ENCODE data around the gene MESD.
"Not testable (repeated sequence)": the region's sequence is repeated elsewhere in the genome, so short reads cannot be mapped to it uniquely, and the experiment has no call there.

The MESD gene

GRCh38 chr15:80988148-80988796 is 1.3 kb downstream of the MESD start:
- DNase-seq = no peak

DNA sequence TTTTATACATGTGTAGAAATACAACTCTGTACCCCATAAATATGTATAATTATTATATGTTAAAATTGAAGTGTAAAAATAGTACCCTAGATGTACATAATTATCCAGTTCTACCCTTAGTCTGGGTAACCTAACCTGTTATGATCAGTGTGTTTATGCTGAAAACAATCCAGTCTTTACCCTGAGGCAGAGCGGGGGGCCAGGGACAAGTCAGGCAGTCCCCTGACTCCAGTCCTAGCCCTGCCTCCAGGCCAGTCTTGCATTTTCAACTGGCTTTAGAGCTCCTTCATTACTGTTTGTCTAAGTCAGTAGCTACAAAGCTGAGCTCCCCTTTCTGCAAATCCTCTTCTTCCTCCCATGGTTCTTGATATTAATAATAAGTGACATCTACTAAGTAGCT is 3.1 kb downstream of the MESD start:
- no peak for DNase-seq

- no peak for DNase-seq
These were observed 3.6 kb downstream of the MESD start for GRCh38 chr15:80985981-80986380.

DNA sequence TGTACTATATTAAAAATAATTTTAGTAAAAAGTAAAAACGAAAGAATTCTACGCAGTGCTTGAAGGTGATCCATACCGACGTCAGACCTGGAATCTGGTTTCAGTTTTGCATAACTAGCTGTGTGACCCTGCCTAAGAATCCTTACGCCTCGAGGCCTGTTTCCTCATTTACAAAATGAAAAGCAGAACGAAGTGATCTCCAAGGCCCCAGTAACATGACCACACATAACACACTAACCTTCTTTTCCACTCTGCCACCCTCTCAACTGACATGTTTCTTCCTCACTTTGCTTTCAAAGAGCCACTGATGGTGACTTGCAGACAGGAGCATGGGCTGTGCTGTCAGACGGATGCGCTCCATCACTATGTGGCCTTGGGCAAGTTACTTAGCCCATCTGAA is 4.8 kb downstream of the MESD start:
- no peak for DNase-seq

- DNase-seq = no peak
These were observed 6.8 kb downstream of the MESD start for GRCh38 chr15:80982839-80983238.

- no peak for DNase-seq
These were observed 7.4 kb downstream of the MESD start for GRCh38 chr15:80982205-80982604.

DNA sequence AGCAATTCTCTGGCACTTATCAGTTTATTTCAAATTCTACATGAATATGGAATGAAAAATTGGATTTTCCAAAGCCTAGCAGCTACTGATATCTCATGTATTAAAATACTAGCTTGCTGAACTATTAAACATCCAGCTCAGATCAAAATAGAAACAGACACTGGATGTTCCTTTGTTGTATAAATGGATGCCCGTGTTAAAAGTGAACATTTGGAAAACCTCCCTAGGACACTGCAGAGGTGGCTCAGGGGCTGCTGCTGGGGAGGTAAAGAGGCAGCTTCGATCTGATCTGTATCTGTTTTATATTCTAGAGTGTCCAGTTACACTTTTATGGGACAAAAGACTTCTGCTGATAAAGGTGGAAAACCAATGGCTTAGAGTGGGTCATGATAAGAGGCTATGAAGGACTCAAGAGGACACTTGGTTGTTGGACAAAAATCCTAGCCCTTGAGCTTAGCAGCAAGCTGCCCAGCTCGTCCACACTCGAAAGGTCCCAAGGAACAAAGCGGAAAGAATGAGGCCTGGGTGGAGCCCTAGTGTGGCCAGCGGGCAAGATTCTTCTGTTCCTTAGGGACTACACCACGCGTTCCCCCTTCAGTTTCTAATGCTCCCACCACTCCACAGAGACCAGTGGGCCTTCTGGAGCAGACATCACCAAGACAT is 9.9 kb downstream of the MESD start:
- DNase-seq = no peak

GRCh38 chr15:80978685-80979329 is 10.8 kb downstream of the MESD start:
- no peak for DNase-seq

DNA sequence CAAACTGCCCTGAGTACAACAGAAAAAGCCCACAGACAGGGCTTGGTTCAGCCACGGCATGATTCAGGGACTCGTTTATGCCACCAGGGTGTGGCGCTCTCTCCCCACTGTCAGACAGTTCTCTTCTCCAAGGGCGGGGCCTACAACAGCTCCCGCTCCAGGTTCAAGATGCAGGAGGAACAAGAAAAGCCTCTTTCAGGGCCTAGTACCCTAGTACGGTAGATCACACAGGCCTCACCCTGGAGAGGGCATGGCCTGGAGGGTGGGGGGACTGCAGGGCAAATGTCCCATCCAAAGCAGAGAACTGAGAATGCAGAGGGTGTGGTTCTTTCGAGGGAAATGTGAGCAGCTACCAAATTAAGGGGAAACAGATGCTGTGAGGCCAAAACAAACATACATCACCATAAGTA is 12.0 kb downstream of the MESD start:
- no peak for DNase-seq

- no peak for DNase-seq
These were observed 12.8 kb downstream of the MESD start for GRCh38 chr15:80976851-80977250.

DNA sequence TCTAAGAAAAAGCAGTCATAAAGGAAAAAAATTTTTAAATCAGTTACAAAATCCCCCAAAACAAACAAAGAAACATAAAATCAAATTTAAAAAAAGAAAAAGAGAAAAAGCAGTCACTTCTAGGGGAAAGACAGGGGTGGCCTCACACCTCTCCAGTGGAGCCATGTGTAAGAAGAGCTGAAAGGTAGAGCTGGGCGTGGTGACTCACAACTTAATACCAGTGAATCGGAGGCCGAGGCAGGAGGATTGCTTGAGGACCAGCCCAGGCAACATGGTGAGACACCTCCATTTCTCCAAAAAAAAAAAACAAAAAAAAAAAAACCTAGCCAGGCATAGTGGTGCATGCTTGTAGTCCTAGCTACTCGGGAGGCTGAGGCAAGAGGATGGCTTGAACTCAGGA is 14.7 kb downstream of the MESD start:
- DNase-seq = no peak

GRCh38 chr15:80972276-80972675 is 17.3 kb downstream of the MESD start:
- DNase-seq = no peak

GRCh38 chr15:80971143-80971542 is 18.5 kb downstream of the MESD start:
- DNase-seq = no peak

DNA sequence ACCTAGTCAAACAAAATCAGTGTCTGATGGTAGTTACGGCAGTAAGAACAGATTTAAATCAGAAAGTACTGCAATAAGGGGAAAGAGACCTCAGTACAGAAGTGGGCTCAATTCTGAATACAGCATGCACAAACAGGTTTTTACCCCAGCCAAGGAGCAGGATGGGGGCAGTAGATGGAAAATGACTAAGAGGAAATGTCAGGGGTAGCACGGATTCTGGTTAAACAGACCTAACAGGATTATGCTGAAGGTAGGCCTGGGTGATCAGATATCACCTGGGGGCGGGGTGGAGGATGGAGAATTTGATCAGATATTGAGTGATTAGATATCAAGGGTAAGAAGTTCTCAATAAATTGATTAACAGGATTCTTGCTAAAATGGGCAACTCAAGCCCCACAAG is 19.0 kb downstream of the MESD start:
- DNase-seq = no peak

- DNase-seq = peak; percentile 12
These were observed 19.5 kb downstream of the MESD start for GRCh38 chr15:80970018-80970657.

DNA sequence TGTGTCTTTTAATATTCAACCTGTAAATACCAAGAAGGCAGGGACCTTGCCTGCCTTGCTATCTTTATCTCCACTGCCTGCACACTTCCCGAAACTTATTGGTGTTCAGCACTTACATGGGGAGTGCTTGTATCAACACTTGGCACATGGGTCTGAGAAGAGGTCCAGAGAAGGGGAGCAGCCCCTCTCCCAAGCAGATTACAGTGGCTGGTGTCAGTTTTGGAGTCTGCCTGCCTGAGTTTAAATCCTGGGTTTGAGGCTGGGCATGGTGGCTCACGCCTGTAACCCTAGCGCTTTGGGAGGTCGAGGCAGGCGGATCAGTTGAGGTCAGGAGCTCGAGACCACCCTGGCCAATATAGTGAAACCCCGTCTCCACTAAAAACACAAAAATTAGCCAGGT is 20.3 kb downstream of the MESD start:
- DNase-seq = no peak

- no peak for DNase-seq
These were observed 21.6 kb downstream of the MESD start for GRCh38 chr15:80967991-80968510.

- no peak for DNase-seq
These were observed 22.2 kb downstream of the MESD start for GRCh38 chr15:80967451-80967850.

GRCh38 chr15:80966431-80967197 is 23.0 kb downstream of the MESD start:
- no peak for DNase-seq

DNA sequence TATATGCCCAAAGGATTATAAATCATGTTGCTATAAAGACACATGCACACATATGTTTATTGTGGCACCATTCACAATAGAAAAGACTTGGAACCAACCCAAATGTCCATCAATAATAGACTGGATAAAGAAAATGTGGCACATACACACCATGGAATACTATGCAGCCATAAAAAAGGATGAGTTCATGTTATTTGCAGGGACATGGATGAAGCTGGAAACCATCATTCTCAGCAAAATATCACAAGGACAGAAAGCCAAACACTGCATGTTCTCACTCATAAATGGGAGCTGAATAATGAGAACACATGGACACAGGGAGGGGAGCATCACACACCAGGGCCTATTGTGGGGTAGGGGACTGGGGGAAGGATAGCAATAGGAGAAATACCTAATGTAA is 24.2 kb downstream of the MESD start:
- DNase-seq = not testable (repeated sequence)

- DNase-seq = no peak
These were observed 30.7 kb downstream of the MESD start for GRCh38 chr15:80958818-80959495.

DNA sequence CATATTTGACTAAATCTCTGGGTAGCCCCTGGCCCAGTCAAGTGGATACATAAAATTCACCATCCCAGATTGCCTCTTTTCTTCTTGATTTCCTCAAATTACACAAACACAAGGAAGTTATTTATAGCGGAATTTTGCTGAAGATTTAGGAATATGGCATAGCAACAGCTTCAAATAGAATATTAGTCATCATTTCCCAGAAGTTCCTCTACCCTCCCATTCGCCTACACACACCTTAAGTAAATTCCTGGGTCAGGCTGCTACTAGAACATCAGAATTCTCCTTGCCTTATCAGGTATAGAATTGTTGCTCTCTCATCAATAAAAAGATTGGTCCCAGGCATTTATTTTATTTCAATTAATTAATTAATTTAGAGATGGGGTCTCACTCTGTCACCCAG is 31.6 kb downstream of the MESD start:
- DNase-seq = no peak

Measured in SHP77 treated with DMSO at 0.1 percent for 48 hours (cell line).